Left ventricle myocardium superior (tissue), 1 donor: ENCODE data around the gene SGMS1. TPM values are rescaled to one million over a fixed set of nuclear protein-coding genes. Genes with fewer than 3 reads are reported as not detected.
A peak's percentile ranks its signal among the peaks of the same experiment; 100 is the strongest.

Source experiments
- ATAC-seq: fragments of 200-7000 bp; cut with Tn5 transposase; one replicate; pipeline ENCODE4 v1.9.1; 2020; ENCODE audit warnings: mild to moderate bottlenecking, moderate library complexity
- DNase-seq: peaks from one replicate; pipeline ENCODE4 v3.0.0-alpha.2; 2020
- intact Hi-C: fragments of 100-400 bp; cut with micrococcal nuclease; formaldehyde crosslinking; loops from one replicate; pipeline ENCODE4 v1.11.0; 2022
- total RNA-seq: library from RNA; stranded (reverse); fragmentation: NEBNext Ultra II Directional; extraction: Animal tissue kit (Norgen Biotek cat#: 25700); gene quantifications from one replicate; pipeline ENCODE4 v1.2.1, GENCODE V29; 2021
- donor health status: DM: no; HTN: yes; CAD: no; lungs with severe emphysema.

Gene SGMS1
- total RNA-seq, 1 donor from 2014 or later, result 21.9 TPM

DNA sequence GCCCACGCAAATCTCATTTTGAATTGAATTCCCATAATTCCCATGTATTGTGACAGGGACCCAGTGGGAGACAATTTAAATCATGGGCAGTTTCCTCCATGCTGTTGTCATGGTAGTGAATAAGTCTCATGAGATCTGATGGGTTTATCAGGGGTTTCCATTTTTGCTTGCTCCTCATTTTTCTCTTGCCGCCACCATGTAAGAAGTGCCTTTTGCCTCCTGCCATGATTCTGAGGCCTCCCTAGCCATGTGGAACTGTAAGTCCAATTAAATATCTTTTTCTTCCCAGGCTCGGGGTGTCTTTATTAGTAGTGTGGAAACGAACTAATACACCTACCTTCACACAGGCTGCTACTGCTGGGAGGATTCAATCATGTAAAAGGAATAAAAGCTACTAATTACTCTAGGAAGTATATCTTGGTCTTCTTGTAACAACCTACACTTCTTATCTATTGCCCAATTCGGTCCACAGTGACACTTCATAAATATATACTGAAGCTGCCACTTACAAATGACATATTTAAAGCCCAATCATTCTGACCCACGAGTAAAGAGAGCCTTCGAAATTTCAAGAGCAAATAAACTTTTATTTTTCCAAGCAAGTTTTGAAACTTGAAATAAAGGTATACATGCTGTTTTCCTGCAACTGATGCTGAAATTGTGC lies 272.1 kb downstream of the SGMS1 start:
- ATAC-seq, result no peak
- intact Hi-C loops, result no loop called here
- no peak for DNase-seq

- no peak for ATAC-seq
Observed at GRCh38 chr10:50350366-50350765, 273.4 kb downstream of the SGMS1 start.

DNA sequence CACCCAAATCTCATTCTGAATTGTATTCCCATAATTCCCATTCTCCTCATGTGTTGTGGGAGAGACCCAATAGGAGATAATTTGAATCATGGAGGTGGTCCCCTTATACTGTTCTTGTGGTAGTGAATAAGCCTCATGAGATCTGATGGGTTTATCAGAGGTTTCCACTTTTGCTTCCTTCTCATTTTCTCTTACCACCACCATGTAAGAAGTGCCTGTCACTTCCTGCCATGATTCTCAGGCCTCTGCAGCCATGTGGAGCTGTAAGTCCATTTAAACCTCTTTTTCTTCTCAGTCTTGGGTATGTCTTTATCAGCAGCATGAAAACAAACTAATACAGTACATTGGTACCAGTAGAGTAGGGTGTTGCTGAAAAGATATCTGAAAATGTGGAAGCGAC lies 274.2 kb downstream of the SGMS1 start:
- intact Hi-C loops, result no loop called here
- DNase-seq (no peak), ATAC-seq (no peak)

More at GRCh38 chr10:50350366-50350765, 273.4 kb downstream of the SGMS1 start:
- intact Hi-C loops, result no loop called here
- DNase-seq, result no peak

DNA sequence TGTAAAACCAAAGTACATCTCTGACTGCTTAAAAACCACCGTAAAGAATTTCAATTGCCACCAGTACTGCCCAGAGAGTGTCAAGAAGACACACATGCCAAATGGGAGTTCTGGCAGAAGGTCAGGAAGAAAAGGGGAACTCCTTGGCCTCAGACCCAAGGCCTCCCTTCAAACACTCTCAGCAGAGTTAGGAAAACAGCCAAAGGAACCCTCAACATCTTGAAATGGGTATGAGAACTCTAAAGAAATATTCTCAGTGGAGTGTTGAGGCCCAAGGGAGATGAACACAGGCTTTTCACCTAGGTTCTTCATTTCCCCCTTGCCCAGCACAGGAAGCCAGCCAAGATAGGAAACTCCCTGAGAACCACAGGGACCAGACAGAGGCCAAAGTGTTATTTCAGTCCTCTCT lies 276.4 kb downstream of the SGMS1 start:
- ATAC-seq (no peak), DNase-seq (no peak)
- intact Hi-C loops, result no loop called here

DNA sequence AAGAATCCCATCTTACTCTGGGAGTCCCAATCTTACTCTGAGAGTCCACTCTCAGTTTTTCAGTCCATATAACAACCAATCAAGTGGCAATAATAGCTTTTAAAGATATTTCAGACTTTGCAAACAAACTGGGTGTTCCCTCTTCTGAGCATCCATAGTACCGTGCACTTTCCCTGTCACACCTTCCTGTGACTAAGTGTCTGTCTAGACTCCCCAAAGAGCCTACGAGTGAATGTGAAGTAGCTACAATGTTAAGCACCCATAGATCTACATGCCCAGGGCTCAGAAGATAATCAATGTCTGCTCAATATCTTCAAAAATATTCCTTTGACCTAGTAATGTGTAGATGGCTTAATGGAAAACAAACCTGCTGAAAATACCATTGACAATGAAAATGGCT lies 276.8 kb downstream of the SGMS1 start:
- DNase-seq (no peak), ATAC-seq (no peak)
- intact Hi-C loops, result no loop called here

- ATAC-seq, result no peak
- DNase-seq, result no peak
- intact Hi-C loops, result no loop called here
Observed at GRCh38 chr10:50345545-50345944, 278.2 kb downstream of the SGMS1 start.

- intact Hi-C loops, result no loop called here
- no peak for ATAC-seq
- no peak for DNase-seq
Observed at GRCh38 chr10:50343702-50344331, 279.9 kb downstream of the SGMS1 start.

DNA sequence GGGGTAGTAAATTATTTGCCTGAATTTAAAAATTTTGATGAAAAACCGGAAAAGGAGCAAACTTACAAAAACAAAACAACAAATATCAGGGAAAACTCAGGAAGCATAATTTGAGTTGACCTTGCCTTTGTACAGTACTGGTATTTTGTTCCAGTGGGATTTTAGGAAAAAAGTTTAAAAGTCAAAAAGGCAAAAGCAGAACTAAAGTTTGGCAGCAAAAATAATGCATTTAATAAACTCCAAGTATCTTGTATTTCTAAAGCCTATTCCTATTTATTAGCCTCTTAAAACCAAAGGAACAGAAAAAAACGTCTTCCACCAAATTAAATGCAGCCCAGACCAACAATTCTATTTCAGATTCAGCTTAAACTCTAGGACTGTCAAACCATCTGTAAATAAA lies 281.8 kb downstream of the SGMS1 start:
- intact Hi-C loops, result loop anchor here (1.0 kb wide), 1 partner anchor 18 kb away; no protein-coding TSS in a partner anchor
- DNase-seq (no peak), ATAC-seq (no peak)

DNA sequence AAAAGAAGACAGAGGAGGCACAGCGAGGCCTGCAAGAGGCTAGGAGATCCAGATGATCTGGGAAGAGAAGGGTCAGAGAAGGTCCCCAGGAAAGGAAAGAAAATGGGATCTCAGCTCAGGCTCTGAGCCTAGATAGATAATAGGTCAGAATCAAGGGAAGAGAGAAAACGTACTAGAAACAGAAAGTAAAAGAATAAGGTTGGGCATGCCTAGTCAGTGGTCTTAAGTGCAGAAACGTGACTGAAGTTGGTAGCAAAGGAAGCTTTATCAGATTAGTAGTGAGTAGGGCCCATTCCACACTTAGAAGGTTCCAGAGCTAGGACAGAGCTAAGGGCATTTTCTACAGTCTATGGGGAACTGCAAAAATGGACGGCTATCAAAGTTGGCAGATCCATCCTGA lies 287.6 kb downstream of the SGMS1 start:
- ATAC-seq, result no peak
- no peak for DNase-seq
- intact Hi-C loops, result no loop called here

- ATAC-seq (no peak), DNase-seq (no peak)
- intact Hi-C loops, result no loop called here
Observed at GRCh38 chr10:50335397-50335796, 288.4 kb downstream of the SGMS1 start.

DNA sequence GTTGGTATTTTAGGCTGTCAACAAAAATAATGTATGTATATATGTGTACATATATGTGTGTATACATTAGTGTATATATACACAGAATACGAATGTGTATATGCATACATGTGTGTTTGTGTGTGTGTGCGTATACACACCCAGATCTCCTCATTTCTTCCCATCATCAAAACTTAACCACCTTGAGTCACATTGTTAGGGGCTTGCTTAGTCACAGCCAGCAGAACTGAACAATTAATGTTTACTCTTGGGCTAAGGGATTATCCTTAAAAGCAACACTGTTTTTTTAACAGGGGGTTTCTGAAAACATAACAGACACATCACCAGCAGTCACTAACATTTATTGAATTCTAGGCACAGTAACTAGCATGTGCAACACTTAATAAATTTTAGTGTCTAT lies 289.5 kb downstream of the SGMS1 start:
- intact Hi-C loops, result no loop called here
- ATAC-seq (no peak), DNase-seq (no peak)

GRCh38 chr10:50333872-50334271 lies 289.9 kb downstream of the SGMS1 start:
- intact Hi-C loops, result no loop called here
- ATAC-seq (no peak), DNase-seq (no peak)

DNA sequence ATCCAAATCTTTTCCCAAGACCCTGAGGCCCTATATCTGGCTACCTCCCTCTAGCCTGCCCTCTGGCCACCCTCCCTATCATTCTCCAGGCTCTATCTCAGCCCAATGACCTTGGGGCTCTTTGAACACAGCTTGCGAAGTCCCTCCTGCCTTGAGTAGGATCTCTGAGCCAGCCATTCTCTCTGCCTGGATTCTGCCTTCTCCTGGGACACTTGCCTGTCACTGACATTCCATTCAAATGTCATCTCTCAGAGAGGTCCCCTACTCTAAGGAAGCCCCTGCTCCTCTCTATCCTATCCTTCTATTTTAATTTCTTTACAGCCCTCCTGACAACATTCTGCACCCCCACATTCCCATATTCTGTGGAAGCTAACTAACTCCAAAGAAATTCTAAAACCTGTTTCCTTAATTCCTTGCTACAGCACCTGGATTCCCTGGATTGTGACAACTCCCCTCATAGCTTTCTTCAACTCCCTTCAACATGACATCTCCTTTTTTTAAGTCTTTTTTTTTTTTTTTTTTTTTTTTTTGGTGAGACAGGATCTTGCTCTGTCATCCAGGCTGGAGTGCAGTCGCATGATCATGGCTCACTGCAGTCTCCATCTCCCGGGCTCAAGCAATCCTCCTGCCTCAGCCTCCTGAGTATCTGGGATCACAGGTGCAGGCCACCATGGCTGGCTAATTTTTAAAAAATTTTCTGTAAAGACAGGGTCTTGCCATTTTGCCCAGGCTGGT lies 291.5 kb downstream of the SGMS1 start:
- ATAC-seq (peak; percentile 71), DNase-seq (no peak)
- intact Hi-C loops, result no loop called here

GRCh38 chr10:50331486-50331885 lies 292.3 kb downstream of the SGMS1 start:
- ATAC-seq, result no peak
- intact Hi-C loops, result no loop called here

GRCh38 chr10:50326757-50327701 lies 296.7 kb downstream of the SGMS1 start:
- intact Hi-C loops, result loop anchor here (10.0 kb wide), 1 partner anchor 228 kb away; no protein-coding TSS in a partner anchor
- ATAC-seq (peak; percentile 82), DNase-seq (peak; percentile 33)

More at GRCh38 chr10:50331486-50331885, 292.3 kb downstream of the SGMS1 start:
- DNase-seq, result no peak

- ATAC-seq, result no peak
- DNase-seq, result no peak
- intact Hi-C loops, result loop anchor here (10.0 kb wide), 1 partner anchor 229 kb away; no protein-coding TSS in a partner anchor
Observed at GRCh38 chr10:50326172-50326555, 297.6 kb downstream of the SGMS1 start.

DNA sequence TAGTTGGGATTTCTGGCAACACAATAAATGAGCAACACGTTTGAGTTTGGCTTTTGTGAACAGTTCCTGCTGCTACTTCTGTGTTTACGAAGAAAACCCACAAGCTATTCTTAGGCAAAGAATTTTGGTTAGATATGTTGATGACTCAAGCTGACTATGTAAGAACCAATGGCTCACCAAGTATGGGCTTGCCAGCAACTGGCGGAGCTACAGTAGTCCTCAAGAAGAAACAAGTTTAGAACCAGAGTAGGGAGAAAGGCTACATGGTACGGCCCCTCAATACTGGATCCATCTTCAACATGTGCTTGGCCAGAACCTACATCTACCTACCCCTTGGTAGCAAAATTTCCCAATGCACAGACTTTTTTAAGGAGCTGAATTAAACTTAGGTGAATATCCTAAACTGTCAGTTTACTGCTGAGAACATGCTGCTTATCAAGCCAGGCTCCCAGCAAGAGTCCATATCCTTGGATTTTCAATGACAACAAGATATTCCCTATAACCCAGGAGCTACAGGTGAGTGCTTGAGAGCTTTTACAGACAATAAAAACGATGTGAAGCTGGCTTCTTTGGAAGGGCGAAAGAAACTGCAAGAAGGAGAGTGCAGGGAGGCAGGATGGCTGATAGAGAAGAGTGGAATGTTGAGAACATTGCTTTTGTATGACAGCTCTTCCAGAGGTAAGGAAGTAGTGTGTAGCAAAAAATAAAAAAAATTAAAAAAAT lies 298.1 kb downstream of the SGMS1 start:
- intact Hi-C loops, result loop anchor here (10.0 kb wide), 1 partner anchor 229 kb away; no protein-coding TSS in a partner anchor
- DNase-seq, result peak; percentile 60
- ATAC-seq, result peak; percentile 78

- DNase-seq (no peak), ATAC-seq (no peak)
- intact Hi-C loops, result loop anchor here (10.0 kb wide), 1 partner anchor 230 kb away; no protein-coding TSS in a partner anchor
Observed at GRCh38 chr10:50324680-50325393, 298.9 kb downstream of the SGMS1 start.
